Parathyroid adenoma (tissue), 2 donors: Measurements from ENCODE around the gene ANP32A.

Experiments used
- H2AFZ ChIP-seq: fragments of 300-600 bp; sonication (generic); one replicate; pipeline ENCODE4 v1.7.0; 2017; ENCODE audit warnings: antibody characterized with exemption, mild to moderate bottlenecking
- H3K27ac ChIP-seq: fragments of 300-600 bp; sonication (generic); one replicate; pipeline ENCODE4 v1.7.0; 2017
- H3K27me3 ChIP-seq: fragments of 300-600 bp; sonication (generic); one replicate; pipeline ENCODE4 v1.7.0; 2017; ENCODE audit warnings: low read length; ENCODE audit not compliant: control insufficient read depth, insufficient read depth
- H3K36me3 ChIP-seq: fragments of 300-600 bp; sonication (generic); one replicate; pipeline ENCODE4 v1.7.0; 2017; ENCODE audit warnings: low read length; ENCODE audit not compliant: control insufficient read depth, insufficient read depth
- H3K4me1 ChIP-seq: fragments of 300-600 bp; sonication (generic); one replicate; pipeline ENCODE4 v1.7.0; 2017; ENCODE audit warnings: control low read depth
- H3K4me2 ChIP-seq: fragments of 300-600 bp; sonication (generic); one replicate; pipeline ENCODE4 v1.7.0; 2017; ENCODE audit warnings: low read length
- H3K4me3 ChIP-seq: fragments of 300-600 bp; sonication (generic); one replicate; pipeline ENCODE4 v1.7.0; 2017; ENCODE audit warnings: low read depth, low read length
- H3K79me2 ChIP-seq: fragments of 300-600 bp; sonication (generic); one replicate; pipeline ENCODE4 v1.7.0; 2017; ENCODE audit warnings: control low read depth
- H3K9ac ChIP-seq: fragments of 300-600 bp; sonication (generic); one replicate; pipeline ENCODE4 v1.7.0; 2017; ENCODE audit warnings: mild to moderate bottlenecking
- H3K9me3 ChIP-seq: fragments of 300-600 bp; sonication (generic); one replicate; pipeline ENCODE4 v1.7.0; 2017; ENCODE audit warnings: low read length; ENCODE audit not compliant: control insufficient read depth
- TF ChIP-seq, protein P1 (sequence below): fragments of 300-600 bp; sonication (generic); IDR thresholded peaks from one replicate; pipeline ENCODE4 v1.7.0; 2017; ENCODE audit warnings: antibody characterized with exemption, mild to moderate bottlenecking
- donor health status: primary hyperparathyroidism.

Gene ANP32A

DNA sequence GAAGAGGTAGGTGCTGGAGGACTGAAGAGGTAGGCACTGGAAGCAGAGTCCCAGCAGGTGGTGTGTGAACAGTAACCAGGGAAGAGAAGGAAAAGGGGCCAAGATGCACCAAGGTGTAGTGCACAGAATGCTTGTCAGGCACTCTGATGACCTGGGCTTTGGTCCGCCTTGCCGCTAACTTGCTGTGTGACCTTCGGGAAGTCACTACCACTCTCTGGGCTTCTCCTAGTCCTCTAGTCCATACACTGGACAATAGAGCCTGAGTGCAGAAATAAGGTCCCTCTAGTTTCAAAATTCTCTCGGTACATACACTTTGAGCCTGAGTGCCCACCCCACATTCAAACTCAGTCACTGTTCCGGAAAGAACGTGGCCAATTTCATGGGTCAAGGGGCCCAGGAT is 24.1 kb downstream of the ANP32A start:
- Histone ChIP-seq H3K27me3 (no peaks in the 10 kb centered on the region), H3K79me2 (peaks cover 10% of the 10 kb centered on the region), H3K9me3 (no peaks in the 10 kb centered on the region), H3K27ac (no peak overlapping the region), H3K36me3 (no peaks in the 10 kb centered on the region), H3K4me3 (no peak overlapping the region), H3K4me1 (peaks cover 15% of the 10 kb centered on the region), H2AFZ (no peak overlapping the region), H3K9ac (no peak overlapping the region), H3K4me2 (no peak overlapping the region)
- TF ChIP-seq, protein P1, sequence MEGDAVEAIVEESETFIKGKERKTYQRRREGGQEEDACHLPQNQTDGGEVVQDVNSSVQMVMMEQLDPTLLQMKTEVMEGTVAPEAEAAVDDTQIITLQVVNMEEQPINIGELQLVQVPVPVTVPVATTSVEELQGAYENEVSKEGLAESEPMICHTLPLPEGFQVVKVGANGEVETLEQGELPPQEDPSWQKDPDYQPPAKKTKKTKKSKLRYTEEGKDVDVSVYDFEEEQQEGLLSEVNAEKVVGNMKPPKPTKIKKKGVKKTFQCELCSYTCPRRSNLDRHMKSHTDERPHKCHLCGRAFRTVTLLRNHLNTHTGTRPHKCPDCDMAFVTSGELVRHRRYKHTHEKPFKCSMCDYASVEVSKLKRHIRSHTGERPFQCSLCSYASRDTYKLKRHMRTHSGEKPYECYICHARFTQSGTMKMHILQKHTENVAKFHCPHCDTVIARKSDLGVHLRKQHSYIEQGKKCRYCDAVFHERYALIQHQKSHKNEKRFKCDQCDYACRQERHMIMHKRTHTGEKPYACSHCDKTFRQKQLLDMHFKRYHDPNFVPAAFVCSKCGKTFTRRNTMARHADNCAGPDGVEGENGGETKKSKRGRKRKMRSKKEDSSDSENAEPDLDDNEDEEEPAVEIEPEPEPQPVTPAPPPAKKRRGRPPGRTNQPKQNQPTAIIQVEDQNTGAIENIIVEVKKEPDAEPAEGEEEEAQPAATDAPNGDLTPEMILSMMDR: no peak

DNA sequence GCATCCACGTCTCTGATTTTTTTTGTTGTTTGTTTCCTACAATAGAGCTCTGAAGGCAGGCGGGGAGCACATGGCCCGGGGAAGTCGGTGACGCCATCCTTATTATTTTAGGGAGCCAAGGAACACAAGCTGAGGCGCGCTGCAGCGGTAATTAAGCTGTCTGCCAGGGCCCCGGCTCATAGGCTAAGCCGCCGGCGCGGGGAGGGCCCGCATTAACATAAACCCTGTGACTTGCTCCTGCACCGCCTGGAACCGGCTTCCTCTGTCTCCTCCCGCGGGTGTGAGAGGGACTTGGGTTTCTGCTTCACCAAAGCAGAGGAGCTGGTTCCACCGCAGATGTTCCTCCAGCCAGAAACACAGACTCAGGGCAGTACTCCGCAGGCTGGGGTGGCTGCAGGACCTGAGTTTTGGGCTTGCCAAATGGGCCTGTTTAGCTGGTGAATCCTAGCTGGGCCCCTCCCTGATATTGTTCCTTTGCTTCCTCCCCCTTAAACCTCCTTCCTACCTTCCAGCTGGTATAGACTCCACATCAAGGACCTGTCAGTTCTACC is 25.3 kb downstream of the ANP32A start:
- H3K4me1 ChIP-seq: peaks cover 15% of the 10 kb centered on the region
- H3K36me3 ChIP-seq: no peaks in the 10 kb centered on the region
- H2AFZ ChIP-seq: no peak overlapping the region
- H3K9ac ChIP-seq: no peak overlapping the region
- H3K4me2 ChIP-seq: peak overlapping the region; percentile 48
- no peaks in the 10 kb centered on the region for H3K27me3 ChIP-seq
- H3K79me2 ChIP-seq: peaks cover 15% of the 10 kb centered on the region
- peak overlapping the region; percentile 32 for H3K27ac ChIP-seq
- no peaks in the 10 kb centered on the region for H3K9me3 ChIP-seq
- peak overlapping the region; percentile 33 for H3K4me3 ChIP-seq
- TF ChIP-seq, protein P1: no peak

GRCh38 chr15:68794863-68795262 is 25.8 kb downstream of the ANP32A start:
- H3K27me3 ChIP-seq: no peaks in the 10 kb centered on the region
- TF ChIP-seq, protein P1: no peak
- H3K4me1 ChIP-seq: peaks cover 15% of the 10 kb centered on the region
- H3K4me3 ChIP-seq: peak overlapping the region; percentile 33
- H3K79me2 ChIP-seq: peaks cover 17% of the 10 kb centered on the region
- H3K36me3 ChIP-seq: no peaks in the 10 kb centered on the region
- peak overlapping the region; percentile 32 for H3K27ac ChIP-seq
- H2AFZ ChIP-seq: no peak overlapping the region
- H3K4me2 ChIP-seq: peak overlapping the region; percentile 48
- no peaks in the 10 kb centered on the region for H3K9me3 ChIP-seq
- H3K9ac ChIP-seq: no peak overlapping the region

DNA sequence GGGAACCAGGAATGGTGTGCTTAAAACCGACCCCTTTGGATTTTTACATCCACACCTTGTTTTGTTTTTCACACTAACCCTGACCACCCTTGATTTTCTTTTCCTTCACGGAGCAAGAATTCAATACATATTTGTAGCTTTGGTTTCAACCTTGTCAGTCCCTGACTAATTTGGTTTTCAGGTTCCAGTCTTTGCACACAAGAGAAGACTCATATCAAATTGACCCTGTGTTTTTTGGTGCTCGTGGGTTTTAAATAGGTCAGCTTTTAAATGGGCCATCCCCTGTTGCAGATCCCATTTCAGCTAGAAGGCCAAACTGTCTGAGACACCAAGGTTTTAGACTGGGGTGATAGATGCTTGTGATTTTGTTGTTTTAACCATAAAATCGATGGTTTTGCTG is 26.4 kb downstream of the ANP32A start:
- H3K79me2 ChIP-seq: peaks cover 17% of the 10 kb centered on the region
- no peak overlapping the region for H3K27ac ChIP-seq
- H3K4me1 ChIP-seq: peaks cover 15% of the 10 kb centered on the region
- no peaks in the 10 kb centered on the region for H3K9me3 ChIP-seq
- H3K9ac ChIP-seq: no peak overlapping the region
- H3K27me3 ChIP-seq: no peaks in the 10 kb centered on the region
- TF ChIP-seq, protein P1: no peak
- no peak overlapping the region for H3K4me3 ChIP-seq
- H3K4me2 ChIP-seq: no peak overlapping the region
- no peak overlapping the region for H2AFZ ChIP-seq
- H3K36me3 ChIP-seq: no peaks in the 10 kb centered on the region

DNA sequence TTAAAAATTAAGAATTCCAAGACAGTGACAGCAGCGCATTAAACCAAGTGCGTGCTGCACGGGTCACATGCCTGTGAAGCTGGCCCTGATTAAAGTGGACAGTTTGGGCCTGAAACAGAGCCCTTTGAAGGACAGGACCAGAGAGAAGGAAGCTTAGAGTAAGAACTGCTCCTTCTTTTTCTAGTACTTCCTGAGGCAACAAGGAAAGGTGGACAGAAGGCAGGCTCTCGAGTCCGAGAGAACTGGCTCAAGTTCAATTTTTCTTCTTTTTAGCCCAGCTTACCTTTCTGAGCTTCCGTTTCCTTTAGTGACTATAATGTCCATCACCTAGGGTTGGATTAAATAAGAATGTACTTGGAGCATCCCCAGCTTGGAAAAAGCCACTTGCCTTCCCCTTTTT is 26.9 kb downstream of the ANP32A start:
- Histone ChIP-seq H3K4me1 (peaks cover 15% of the 10 kb centered on the region), H3K9ac (no peak overlapping the region), H3K4me3 (no peak overlapping the region), H3K9me3 (no peaks in the 10 kb centered on the region), H3K27me3 (no peaks in the 10 kb centered on the region), H2AFZ (no peak overlapping the region), H3K27ac (peak overlapping the region; percentile 0), H3K4me2 (peak overlapping the region; percentile 11), H3K36me3 (no peaks in the 10 kb centered on the region), H3K79me2 (peaks cover 17% of the 10 kb centered on the region)
- TF ChIP-seq, protein P1: no peak
